ENCODE data around the gene NUDT16L1.

- TF ChIP-seq, protein P1, sequence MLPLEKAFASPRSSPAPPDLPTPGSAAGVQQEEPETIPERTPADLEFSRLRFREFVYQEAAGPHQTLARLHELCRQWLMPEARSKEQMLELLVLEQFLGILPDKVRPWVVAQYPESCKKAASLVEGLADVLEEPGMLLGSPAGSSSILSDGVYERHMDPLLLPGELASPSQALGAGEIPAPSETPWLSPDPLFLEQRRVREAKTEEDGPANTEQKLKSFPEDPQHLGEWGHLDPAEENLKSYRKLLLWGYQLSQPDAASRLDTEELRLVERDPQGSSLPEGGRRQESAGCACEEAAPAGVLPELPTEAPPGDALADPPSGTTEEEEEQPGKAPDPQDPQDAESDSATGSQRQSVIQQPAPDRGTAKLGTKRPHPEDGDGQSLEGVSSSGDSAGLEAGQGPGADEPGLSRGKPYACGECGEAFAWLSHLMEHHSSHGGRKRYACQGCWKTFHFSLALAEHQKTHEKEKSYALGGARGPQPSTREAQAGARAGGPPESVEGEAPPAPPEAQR (CRISPR knock-in tag; IDR thresholded peaks at IDR 0.05) = no peak
- TF ChIP-seq, protein P2, sequence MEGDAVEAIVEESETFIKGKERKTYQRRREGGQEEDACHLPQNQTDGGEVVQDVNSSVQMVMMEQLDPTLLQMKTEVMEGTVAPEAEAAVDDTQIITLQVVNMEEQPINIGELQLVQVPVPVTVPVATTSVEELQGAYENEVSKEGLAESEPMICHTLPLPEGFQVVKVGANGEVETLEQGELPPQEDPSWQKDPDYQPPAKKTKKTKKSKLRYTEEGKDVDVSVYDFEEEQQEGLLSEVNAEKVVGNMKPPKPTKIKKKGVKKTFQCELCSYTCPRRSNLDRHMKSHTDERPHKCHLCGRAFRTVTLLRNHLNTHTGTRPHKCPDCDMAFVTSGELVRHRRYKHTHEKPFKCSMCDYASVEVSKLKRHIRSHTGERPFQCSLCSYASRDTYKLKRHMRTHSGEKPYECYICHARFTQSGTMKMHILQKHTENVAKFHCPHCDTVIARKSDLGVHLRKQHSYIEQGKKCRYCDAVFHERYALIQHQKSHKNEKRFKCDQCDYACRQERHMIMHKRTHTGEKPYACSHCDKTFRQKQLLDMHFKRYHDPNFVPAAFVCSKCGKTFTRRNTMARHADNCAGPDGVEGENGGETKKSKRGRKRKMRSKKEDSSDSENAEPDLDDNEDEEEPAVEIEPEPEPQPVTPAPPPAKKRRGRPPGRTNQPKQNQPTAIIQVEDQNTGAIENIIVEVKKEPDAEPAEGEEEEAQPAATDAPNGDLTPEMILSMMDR (IDR thresholded peaks at IDR 0.05) = no peak
- no peak for TF ChIP-seq GRHL2 (CRISPR knock-in tag; IDR thresholded peaks at IDR 0.05; ENCODE audit: insufficient replicate concordance, severe bottlenecking)
- TF ChIP-seq STAT6 (CRISPR knock-in tag; conservative IDR thresholded peaks at IDR 0.05; ENCODE audit: low read depth) = no peak
- TF ChIP-seq, protein P3, sequence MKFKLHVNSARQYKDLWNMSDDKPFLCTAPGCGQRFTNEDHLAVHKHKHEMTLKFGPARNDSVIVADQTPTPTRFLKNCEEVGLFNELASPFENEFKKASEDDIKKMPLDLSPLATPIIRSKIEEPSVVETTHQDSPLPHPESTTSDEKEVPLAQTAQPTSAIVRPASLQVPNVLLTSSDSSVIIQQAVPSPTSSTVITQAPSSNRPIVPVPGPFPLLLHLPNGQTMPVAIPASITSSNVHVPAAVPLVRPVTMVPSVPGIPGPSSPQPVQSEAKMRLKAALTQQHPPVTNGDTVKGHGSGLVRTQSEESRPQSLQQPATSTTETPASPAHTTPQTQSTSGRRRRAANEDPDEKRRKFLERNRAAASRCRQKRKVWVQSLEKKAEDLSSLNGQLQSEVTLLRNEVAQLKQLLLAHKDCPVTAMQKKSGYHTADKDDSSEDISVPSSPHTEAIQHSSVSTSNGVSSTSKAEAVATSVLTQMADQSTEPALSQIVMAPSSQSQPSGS (CRISPR knock-in tag; IDR thresholded peaks at IDR 0.05; ENCODE audit: borderline replicate concordance, low read depth) = no peak
- no peak for TF ChIP-seq NFE2L1 (CRISPR knock-in tag; IDR thresholded peaks at IDR 0.05)
- TF ChIP-seq CREB1 (CRISPR knock-in tag; IDR thresholded peaks at IDR 0.05) = no peak
- TF ChIP-seq JUN (CRISPR knock-in tag; IDR thresholded peaks at IDR 0.05) = no peak
- no peak for TF ChIP-seq SP1 (CRISPR knock-in tag; conservative IDR thresholded peaks at IDR 0.05)
- TF ChIP-seq ZBTB43 (CRISPR knock-in tag; IDR thresholded peaks at IDR 0.05) = no peak
Measured at GRCh38 chr16:4666537-4667202, 26.7 kb upstream of the NUDT16L1 start.
